AML-193 (cell line): ENCODE measurements around the gene IRF2BPL.

ENCODE experiments used
- DNase-seq, 2 experiments: peaks; one replicate each; lab custom pipeline; 2025; lab: John Stamatoyannopoulos, UW

IRF2BPL gene

GRCh38 chr14:77011245-77011644 lies 17.3 kb downstream of the IRF2BPL start:
- DNase-seq = no peak

DNA sequence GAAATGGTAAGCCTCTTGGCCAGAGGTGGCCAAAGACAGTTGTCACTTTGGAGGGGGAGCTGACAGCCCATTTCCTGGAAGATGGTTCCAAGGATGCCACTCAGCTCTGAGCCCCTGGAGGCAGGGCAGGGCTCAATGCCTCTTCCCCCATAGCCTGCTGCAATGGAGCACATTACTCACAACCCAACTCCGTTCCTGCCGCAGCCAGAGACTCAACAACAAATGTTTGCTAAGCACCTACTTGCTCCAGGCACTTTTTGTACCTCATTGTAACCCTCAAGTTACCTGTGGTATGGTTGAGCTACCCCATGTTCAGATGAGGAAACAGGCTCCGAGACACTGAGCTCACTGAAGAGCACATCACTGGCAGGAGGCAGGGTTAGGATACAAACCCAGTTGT lies 19.5 kb downstream of the IRF2BPL start:
- DNase-seq = no peak

GRCh38 chr14:77008541-77008940 lies 20.0 kb downstream of the IRF2BPL start:
- DNase-seq = no peak

GRCh38 chr14:77007975-77008421 lies 20.5 kb downstream of the IRF2BPL start:
- DNase-seq = no peak

DNA sequence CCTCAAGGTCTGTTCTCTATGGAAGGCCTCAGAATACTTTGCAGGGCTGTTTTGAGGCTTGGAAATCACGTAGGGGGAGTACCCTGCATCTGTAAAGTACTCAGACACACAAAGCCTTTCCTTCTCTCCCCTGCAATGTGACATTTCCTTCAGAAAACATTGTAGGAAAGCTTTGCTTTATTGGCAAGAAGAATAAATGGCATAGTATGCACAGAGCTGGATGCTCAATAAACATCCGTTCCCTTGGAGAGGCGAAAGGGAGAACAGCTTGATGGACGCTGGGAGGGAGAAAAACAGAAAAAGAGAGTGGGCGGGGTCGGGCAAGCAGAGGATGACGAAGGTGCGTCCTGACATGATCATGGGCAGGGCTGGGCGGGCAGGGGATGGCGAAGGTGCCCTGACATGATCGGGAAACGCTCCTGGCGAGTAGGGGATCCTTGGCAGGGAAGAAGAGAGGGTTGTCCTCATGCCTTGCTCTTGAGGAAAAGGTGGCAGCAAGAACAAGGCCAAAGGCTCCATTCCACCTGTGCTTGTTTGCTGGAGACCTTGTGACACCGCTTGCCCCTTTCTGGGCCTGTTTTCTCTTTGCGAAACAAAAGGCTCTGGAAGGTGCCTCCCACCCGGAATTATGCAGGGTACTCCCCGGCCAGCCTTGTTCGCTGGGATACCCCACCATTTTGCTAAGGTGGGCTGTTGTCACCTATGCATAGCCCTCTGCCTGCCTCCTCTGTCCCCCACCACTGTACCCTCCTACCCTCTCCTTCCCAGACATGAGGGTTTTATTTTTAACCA lies 21.1 kb downstream of the IRF2BPL start:
- no peak for DNase-seq

DNA sequence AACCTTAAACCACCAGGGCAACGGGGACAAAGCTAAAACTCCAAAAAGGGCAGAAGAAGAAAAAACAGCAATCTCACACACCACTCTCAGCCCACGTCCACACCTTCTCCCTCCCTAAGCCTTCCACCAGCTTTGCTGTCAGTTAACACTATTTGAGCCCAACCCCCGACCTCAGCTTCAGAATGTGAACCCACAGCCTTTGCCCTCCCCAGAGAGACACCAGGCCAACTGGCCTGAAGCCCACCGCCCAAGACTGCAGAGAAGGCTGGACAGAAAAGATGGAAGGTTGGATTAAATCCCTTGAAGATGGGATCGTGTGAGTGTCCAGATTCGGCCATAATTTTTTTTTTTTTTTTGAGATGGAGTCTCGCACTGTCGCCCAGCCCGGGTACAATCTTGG lies 22.4 kb downstream of the IRF2BPL start:
- no peak for DNase-seq

- no peak for DNase-seq
Observed at GRCh38 chr14:77005559-77005958, 22.9 kb downstream of the IRF2BPL start.

DNA sequence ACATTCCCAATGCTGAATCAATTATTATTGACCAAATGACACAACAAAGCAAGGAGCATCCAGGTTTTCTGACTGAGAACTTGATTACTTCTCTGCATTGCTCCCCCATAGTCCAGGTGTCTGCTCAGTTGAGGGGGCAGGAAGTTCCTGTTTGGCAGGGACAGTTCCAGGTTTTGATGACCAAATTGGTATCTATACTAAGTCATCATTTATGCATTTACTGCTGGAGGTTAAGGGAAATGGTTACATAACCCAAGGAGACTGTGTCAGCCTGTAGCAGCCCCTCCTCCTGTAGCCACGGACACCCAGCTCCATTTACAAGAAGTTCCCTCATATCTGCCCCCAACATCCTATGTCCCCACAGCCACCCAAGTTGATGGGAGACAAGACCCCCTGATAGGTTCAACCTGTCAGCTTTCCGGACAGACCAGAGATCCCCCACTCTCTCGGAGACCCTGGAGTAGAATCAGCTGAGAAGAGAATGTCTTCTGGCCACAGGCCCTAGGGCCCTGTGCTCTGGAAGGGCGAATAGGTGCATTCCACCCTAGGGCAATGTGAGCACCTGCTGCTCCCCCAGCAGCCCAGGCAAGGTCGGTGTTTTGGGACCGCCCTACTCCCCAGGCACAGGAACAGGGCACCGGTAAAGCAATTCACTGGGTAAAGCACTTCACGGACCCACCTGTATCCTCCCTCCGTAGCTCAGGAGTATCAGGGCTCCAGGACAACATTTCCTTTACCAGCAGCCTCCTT lies 23.6 kb downstream of the IRF2BPL start:
- peak; percentile 5 to 10 for DNase-seq

GRCh38 chr14:77003960-77004710 lies 24.4 kb downstream of the IRF2BPL start:
- DNase-seq = no peak

DNA sequence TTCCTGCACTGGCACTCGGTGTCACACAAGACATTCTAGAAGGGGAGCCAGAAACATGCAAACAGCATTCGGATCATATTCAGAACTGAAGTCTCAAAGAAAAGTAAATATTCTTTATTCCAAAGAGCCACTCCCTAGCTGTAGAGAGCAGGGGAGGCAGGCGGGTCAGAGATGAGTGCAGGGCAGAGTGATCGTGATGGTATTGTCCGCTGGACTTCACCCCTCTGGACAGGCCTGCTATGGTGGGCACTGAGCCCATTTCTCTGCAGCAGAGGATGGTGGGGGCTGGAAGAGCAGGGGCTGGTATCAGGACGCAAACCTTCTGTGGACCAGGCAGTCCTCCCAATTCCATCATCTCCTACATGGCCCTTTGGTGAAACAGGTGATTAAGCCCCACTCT lies 25.6 kb downstream of the IRF2BPL start:
- no peak for DNase-seq

GRCh38 chr14:77002335-77002734 lies 26.2 kb downstream of the IRF2BPL start:
- DNase-seq = no peak

- DNase-seq = no peak
Observed at GRCh38 chr14:77000340-77001270, 27.9 kb downstream of the IRF2BPL start.

DNA sequence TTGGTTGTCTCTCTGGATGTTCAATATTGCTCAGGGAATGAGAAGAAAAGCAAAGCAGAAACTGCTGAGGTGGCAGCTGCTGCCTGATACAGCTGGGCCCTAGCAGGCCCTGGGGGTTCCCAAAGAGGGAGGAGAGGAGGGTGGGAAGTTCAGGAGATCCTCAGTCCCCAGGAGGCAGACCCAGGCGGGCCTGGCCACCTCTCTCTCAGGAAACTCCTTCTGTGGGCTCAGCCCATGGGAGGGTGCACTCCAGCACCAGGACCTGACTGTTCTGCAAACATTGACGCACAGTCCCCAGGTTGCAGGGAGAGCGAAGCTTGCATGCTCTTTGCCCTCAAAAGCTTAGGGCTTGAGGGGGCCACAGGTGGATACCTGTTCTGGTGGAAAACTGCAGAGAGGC lies 29.6 kb downstream of the IRF2BPL start:
- DNase-seq = no peak

- no peak for DNase-seq
Observed at GRCh38 chr14:76997257-76997970, 31.1 kb downstream of the IRF2BPL start.

- DNase-seq = no peak
Observed at GRCh38 chr14:76996563-76997146, 31.9 kb downstream of the IRF2BPL start.

DNA sequence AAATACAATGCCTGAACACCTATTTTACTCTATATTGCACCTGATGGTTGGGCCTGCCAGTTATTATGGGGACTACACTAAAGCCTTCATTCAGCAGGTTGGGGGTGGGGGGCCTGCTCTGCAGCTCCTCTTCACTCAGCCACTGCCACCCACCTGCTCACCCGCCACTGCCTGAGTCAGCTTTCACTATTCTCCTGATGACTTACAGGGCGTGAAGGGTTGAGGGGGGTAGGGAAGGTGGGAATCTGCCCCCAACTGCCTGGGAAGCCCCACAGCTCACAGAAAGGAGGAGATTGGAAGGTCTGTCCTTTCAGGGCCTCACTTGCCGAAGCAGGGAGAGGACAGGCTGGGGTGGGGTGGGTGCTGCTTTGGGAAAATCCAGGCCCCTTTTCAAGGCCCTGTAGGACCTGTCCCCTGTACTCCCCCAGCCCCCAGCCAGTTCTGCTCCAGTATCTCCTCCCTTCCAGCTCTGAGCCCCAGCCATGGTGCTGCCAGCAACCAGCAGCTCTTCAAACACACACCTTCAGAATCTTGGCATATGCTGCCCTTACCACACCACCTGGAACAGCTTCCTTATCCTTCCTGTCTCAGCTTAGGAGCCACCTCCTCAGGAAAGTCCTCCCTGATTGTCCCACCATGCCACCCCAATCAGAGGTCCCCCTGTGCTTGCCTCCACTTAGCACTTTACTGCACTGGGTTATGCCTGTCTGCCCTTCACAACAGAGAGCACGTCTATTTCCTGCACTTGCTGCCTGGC lies 33.1 kb downstream of the IRF2BPL start:
- no peak for DNase-seq

DNA sequence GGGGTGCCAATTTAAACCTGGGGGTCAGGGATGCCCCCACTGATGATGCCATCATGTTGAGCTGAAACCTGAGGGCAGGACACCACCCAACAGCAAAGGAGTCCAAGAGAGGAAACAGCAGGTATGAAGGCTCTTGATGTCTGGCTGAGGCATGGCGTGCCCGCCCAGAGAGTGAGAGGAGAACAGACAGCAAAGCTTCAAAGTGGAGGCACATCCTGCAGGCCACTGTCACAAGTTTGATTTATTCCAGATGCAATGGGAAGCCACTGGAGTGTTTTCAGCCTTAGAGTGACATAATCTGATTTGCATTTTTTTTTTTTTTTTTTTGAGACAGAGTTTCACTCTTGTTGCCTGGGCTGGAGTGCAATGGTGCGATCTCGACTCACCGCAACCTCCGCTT lies 34.8 kb downstream of the IRF2BPL start:
- no peak for DNase-seq

DNA sequence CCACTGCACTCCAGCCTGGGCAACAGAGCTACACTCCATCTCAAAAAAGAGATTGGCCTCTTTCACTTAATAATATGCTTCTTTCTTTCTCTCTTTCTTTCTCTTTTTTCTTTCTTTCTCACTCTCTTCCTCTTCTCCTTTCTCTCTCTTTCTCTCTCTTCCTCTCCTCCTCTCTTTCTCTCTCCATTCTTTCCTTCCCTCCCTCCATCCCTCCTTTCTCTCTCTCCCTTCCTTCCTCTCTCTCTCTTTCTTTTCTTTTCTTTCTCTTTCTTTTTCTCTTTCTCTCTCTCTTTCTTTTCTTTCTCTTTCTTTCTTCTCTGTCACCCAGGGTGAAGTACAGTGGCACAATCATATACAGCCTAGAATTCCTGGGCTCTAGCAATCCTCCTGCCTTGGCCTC lies 38.4 kb downstream of the IRF2BPL start:
- no peak for DNase-seq

DNA sequence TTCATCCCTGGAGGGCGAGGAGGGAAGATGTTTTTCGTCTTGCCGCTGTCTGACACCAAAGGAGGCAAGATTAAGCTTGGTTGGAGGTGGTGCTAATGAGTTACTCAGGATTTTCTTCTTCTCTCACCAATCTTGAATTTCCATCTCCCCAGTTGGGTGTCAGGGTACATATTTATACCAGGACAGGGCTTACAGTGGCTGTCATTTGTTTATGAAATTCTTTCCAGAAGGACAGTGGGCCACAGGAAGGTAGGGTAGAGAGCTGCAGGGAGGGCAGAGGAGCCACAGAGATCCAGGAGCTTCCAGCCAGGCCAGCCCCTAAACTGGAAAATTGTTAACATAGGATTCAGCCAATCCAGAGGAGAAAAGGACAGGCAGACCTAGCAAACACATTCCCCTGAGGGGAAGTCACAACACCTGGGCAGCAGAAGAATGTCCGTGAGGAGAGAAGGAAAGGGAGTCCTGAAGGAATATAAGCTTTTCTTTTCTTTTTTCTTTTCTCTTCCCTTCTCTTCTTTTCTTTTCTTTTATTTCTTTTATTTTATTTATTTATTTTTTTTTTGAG lies 40.5 kb downstream of the IRF2BPL start:
- DNase-seq = no peak

- DNase-seq = no peak
Observed at GRCh38 chr14:76986231-76986565, 42.3 kb downstream of the IRF2BPL start.
